Measurements from ENCODE around the gene SLC43A2. TPM values are rescaled to one million over a fixed set of nuclear protein-coding genes. Genes with fewer than 3 reads are reported as not detected.

Gene SLC43A2
- total RNA-seq, 2 donors from 2014 or later = 3.6 to 9.8 TPM

DNA sequence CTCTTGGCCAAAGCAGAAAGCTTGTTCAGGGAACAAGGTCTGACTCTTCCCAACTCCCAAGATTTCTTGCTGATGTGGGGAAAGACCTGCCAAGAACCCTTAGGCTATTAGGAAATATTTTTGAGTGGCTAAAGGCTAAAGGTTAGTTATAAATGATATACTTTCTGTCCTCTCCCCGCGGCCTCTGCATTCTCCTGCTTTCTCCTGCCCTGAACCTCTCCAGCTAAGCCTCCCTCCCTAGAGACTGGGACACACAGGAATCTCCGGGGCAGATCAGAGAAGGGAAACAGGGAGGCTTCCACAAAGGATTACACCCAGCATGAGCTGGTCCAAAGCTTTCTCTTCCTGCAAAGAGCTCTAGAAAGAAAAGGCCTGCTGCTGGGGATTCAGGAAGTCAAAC, 2.3 kb downstream of the SLC43A2 start:
- DNase-seq (ENCODE audit: low spot score) = no peak
- Histone ChIP-seq H3K9me3 (no peaks in the 10 kb centered on the region), H3K4me3 (no peak overlapping the region), H3K4me1 (peaks cover 0 to 21% of the 10 kb centered on the region in 2 donors), H3K27me3 (no peaks in the 10 kb centered on the region), H3K27ac (peak overlapping the region in 1 of 2 donors; percentile 16), H3K36me3 (no peaks in the 10 kb centered on the region)
- TF ChIP-seq CTCF (IDR thresholded peaks at IDR 0.05) = no peak

DNA sequence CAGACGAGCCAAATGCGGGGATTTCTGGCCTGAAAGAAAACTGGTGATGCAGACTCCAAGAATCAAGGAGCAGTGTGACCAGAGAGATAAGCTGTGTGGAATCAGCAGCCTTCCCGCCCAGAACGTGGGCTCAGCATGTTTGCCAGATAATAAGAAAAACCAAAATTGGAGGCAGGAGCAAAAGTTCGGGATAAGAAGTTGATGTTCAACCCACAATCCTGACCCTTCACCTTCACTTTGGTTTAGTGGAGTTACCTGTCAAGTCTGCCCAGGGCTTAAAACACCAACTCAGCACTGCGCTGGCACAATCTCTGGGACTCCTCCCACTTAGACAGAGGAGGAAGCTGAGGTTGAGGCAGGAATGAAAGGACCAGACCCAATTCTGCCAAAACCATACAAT, 3.1 kb downstream of the SLC43A2 start:
- Histone ChIP-seq H3K9me3 (no peaks in the 10 kb centered on the region), H3K36me3 (no peaks in the 10 kb centered on the region), H3K4me1 (peaks cover 0 to 21% of the 10 kb centered on the region in 2 donors), H3K27ac (no peak overlapping the region), H3K27me3 (no peaks in the 10 kb centered on the region), H3K4me3 (no peak overlapping the region)
- no peak for TF ChIP-seq CTCF (IDR thresholded peaks at IDR 0.05)
- no peak for DNase-seq (ENCODE audit: low spot score)

GRCh38 chr17:1625053-1625452, 3.6 kb downstream of the SLC43A2 start:
- Histone ChIP-seq H3K4me1 (peaks cover 0 to 18% of the 10 kb centered on the region in 2 donors), H3K36me3 (no peaks in the 10 kb centered on the region), H3K9me3 (no peaks in the 10 kb centered on the region), H3K27me3 (no peaks in the 10 kb centered on the region), H3K4me3 (no peak overlapping the region), H3K27ac (no peak overlapping the region)
- TF ChIP-seq CTCF (IDR thresholded peaks at IDR 0.05) = no peak
- no peak for DNase-seq (ENCODE audit: low spot score)

GRCh38 chr17:1624650-1625049, 4.0 kb downstream of the SLC43A2 start:
- H3K27ac ChIP-seq = no peak overlapping the region
- no peak for DNase-seq (ENCODE audit: low spot score)
- H3K4me1 ChIP-seq = peaks cover 0 to 14% of the 10 kb centered on the region in 2 donors
- H3K9me3 ChIP-seq = no peaks in the 10 kb centered on the region
- TF ChIP-seq CTCF (IDR thresholded peaks at IDR 0.05) = no peak
- H3K4me3 ChIP-seq = no peak overlapping the region
- no peaks in the 10 kb centered on the region for H3K36me3 ChIP-seq
- no peaks in the 10 kb centered on the region for H3K27me3 ChIP-seq

DNA sequence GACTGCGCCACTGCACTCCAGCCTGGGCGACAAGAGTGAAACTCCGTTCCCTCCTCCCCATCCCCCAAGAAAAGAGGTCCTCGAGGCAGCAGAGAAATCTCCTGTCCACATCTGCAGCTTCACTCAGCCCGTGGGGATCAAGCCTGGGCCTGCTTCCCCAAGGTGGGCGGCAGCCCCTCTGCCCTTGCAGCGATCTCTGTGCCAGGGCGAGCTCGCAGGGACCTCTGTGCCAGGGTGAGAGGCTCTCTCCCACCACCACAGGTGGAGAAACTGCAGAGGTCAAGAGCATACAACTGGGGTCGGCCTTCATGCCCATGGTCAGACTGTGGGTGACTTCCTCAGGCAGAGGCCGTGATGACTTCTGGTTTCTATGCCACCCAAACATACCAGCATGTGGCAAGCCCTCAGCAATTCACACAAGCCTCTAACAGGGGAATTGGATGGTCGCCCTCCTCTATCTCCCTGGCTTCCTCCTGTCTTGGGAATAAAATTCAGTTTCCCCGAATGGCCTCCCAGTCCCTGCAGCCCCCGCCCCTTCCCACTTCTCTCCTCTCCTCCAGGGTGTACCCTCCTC, 5.5 kb downstream of the SLC43A2 start:
- no peak for TF ChIP-seq CTCF (IDR thresholded peaks at IDR 0.05)
- H3K4me1 ChIP-seq = peaks cover 0 to 9% of the 10 kb centered on the region in 2 donors
- H3K27me3 ChIP-seq = no peaks in the 10 kb centered on the region
- no peaks in the 10 kb centered on the region for H3K9me3 ChIP-seq
- no peak overlapping the region for H3K4me3 ChIP-seq
- DNase-seq (ENCODE audit: low spot score) = no peak
- no peaks in the 10 kb centered on the region for H3K36me3 ChIP-seq
- no peak overlapping the region for H3K27ac ChIP-seq

All from right atrium auricular region (tissue), 2 donors.